Panc1 (cell line): Measurements from ENCODE around the gene MARK2. TPM values are rescaled to one million over a fixed set of nuclear protein-coding genes. Genes with fewer than 3 reads are reported as not detected.

Experiments
- ATAC-seq: fragments of 200-7000 bp; cut with Tn5 transposase; 2 replicates; pipeline ENCODE4 v1.9.1; 2020; ENCODE audit warnings: mild to moderate bottlenecking, moderate library complexity
- BruUV-seq: library from RNA; stranded (reverse); fragments of 400-500 nt; replicated peaks from 2 replicates; lab custom pipeline; 2021; lab: Mats Ljungman, UMichigan
- CTCF ChIA-PET: fragments of 300-600 bp; sonication (Branson Sonifier 250); formaldehyde crosslinking; loops from one replicate; lab custom pipeline; 2022; ENCODE audit warnings: antibody characterized with exemption; lab: Charles Lee
- POLR2A ChIA-PET: fragments of 300-600 bp; sonication (Branson Sonifier 250); formaldehyde crosslinking; loops from one replicate; lab custom pipeline; 2022; ENCODE audit warnings: antibody characterized with exemption; lab: Charles Lee
- DNase-seq: peaks from one replicate; pipeline ENCODE4 v3.0.0-alpha.2; 2010; ENCODE audit warnings: low read depth, low spot score
- H3K27ac ChIP-seq: 2 replicates; pipeline ENCODE4 v1.5.1; 2011; ENCODE audit warnings: mild to moderate bottlenecking, low read length, inconsistent platforms
- H3K27me3 ChIP-seq: fragments of 200-500 bp; sonication (Bioruptor generic); 2 replicates; pipeline ENCODE4 v1.6.0; 2014; ENCODE audit warnings: low read length, inconsistent platforms; ENCODE audit not compliant: control insufficient read depth, insufficient read depth
- H3K36me3 ChIP-seq: fragments of 200-500 bp; sonication (Bioruptor generic); 2 replicates; pipeline ENCODE4 v1.5.1; 2014; ENCODE audit warnings: inconsistent platforms, mild to moderate bottlenecking, low read length, moderate library complexity; ENCODE audit not compliant: control insufficient read depth, insufficient read depth
- H3K4me1 ChIP-seq: 2 replicates; pipeline ENCODE4 v1.5.1; 2011; ENCODE audit warnings: inconsistent platforms, mild to moderate bottlenecking, low read length, moderate library complexity; ENCODE audit not compliant: control insufficient read depth, insufficient read depth
- H3K4me3 ChIP-seq, 2 experiments: 2 replicates each; pipeline ENCODE4 v1.5.1; 2011 to 2012; ENCODE audit warnings: low read depth in 2 of 2, low read length in 2 of 2, mild to moderate bottlenecking in 2 of 2, inconsistent platforms in 1 of 2, moderate library complexity in 1 of 2
- H3K9me3 ChIP-seq: fragments of 200-500 bp; sonication (Bioruptor generic); 2 replicates; pipeline ENCODE4 v1.5.1; 2014; ENCODE audit warnings: low read depth, mild to moderate bottlenecking, inconsistent platforms, low read length, moderate library complexity; ENCODE audit not compliant: control insufficient read depth, insufficient read depth
- CTCF ChIP-seq: fragments of 450-650 bp; IDR thresholded peaks from 2 replicates; pipeline ENCODE4 v1.5.1; 2017; ENCODE audit warnings: mild to moderate bottlenecking
- POLR2AphosphoS5 ChIP-seq: IDR thresholded peaks from 2 replicates; pipeline ENCODE4 v1.6.1; 2012; ENCODE audit warnings: mild to moderate bottlenecking, low read depth, low read length, moderate library complexity
- REST ChIP-seq, 2 experiments: IDR thresholded peaks; 2 replicates each; pipeline ENCODE4 v1.6.1; 2011 to 2012; ENCODE audit warnings: low read depth in 2 of 2, control low read depth in 1 of 2, low read length in 1 of 2, mild to moderate bottlenecking in 1 of 2, moderate library complexity in 1 of 2; ENCODE audit not compliant: insufficient read depth in 1 of 2
- SIN3A ChIP-seq: IDR thresholded peaks from 2 replicates; pipeline ENCODE4 v1.6.1; 2012; ENCODE audit warnings: low read depth, mild to moderate bottlenecking, low read length, moderate library complexity, borderline replicate concordance; ENCODE audit not compliant: insufficient read depth
- TCF7L2 ChIP-seq: IDR thresholded peaks from 2 replicates; pipeline ENCODE4 v1.6.1; 2011; ENCODE audit warnings: mild to moderate bottlenecking, low read depth, low read length, inconsistent platforms
- in situ Hi-C: cut with HindIII; loops from 2 replicates; pipeline ENCODE4 v1.10.0; 2016; ENCODE audit warnings: low sequenced_read_pairs, low pct_unique_long_range_greater_than_20kb
- intact Hi-C: fragments of 100-400 bp; cut with micrococcal nuclease; formaldehyde crosslinking; loops from one replicate; pipeline ENCODE4 v1.10.0; 2022; ENCODE audit not compliant: unreplicated experiment
- total RNA-seq: library from RNA; stranded (reverse); gene quantifications from one replicate; pipeline ENCODE4 v1.2.1, GENCODE V29; 2021; ENCODE audit not compliant: unreplicated experiment

Gene MARK2
- total RNA-seq, 1 experiment from 2014 or later, result 41.1 TPM

- intact Hi-C loops, result no loop called here
These were observed 33.3 kb downstream of the MARK2 start for GRCh38 chr11:63871962-63872799.

GRCh38 chr11:63872800-63873197, 33.9 kb downstream of the MARK2 start:
- DNase-seq (no peak), ATAC-seq (no peak)
- H3K36me3 ChIP-seq, result no peaks in the 10 kb centered on the region
- intact Hi-C loops, result no loop called here
- H3K27me3 ChIP-seq, result no peaks in the 10 kb centered on the region
- POLR2A ChIA-PET, result no interaction called here
- no peaks in the 10 kb centered on the region for H3K9me3 ChIP-seq
- no peak overlapping the region for H3K27ac ChIP-seq
- TF ChIP-seq SIN3A, result no peak
- no peak for TF ChIP-seq POLR2AphosphoS5
- TF ChIP-seq TCF7L2, result no peak
- no TSS peak for BruUV-seq
- in situ Hi-C loops, result no loop called here
- no peak overlapping the region for H3K4me3 ChIP-seq
- peaks cover 32% of the 10 kb centered on the region for H3K4me1 ChIP-seq
- CTCF ChIA-PET, result no interaction called here

More at GRCh38 chr11:63871962-63872799, 33.3 kb downstream of the MARK2 start:
- ChIA-PET CTCF (no interaction called here), POLR2A (no interaction called here)
- Histone ChIP-seq H3K27me3 (no peaks in the 10 kb centered on the region), H3K4me3 (no peak overlapping the region), H3K36me3 (no peaks in the 10 kb centered on the region), H3K4me1 (peaks cover 32% of the 10 kb centered on the region), H3K9me3 (no peaks in the 10 kb centered on the region), H3K27ac (no peak overlapping the region)
- DNase-seq (peak; percentile 17), ATAC-seq (peak; percentile 88)
- BruUV-seq, result no TSS peak
- TF ChIP-seq POLR2AphosphoS5 (no peak), REST (IDR thresholded peaks at IDR 0.05; ENCODE audit: insufficient read depth in 1 of 2, low read depth in 2 of 2, low read length in 1 of 2) (no peak), TCF7L2 (no peak), SIN3A (no peak), CTCF (no peak)
- in situ Hi-C loops, result no loop called here

GRCh38 chr11:63873311-63873710, 34.4 kb downstream of the MARK2 start:
- Histone ChIP-seq H3K27me3 (no peaks in the 10 kb centered on the region), H3K4me3 (no peak overlapping the region), H3K36me3 (no peaks in the 10 kb centered on the region), H3K4me1 (peaks cover 32% of the 10 kb centered on the region), H3K9me3 (no peaks in the 10 kb centered on the region), H3K27ac (no peak overlapping the region)
- ATAC-seq, result no peak
- ChIA-PET POLR2A (no interaction called here), CTCF (no interaction called here)
- intact Hi-C loops, result no loop called here
- BruUV-seq, result no TSS peak
- TF ChIP-seq REST (IDR thresholded peaks at IDR 0.05; ENCODE audit: insufficient read depth in 1 of 2, low read depth in 2 of 2, low read length in 1 of 2) (no peak), CTCF (no peak), TCF7L2 (no peak), POLR2AphosphoS5 (no peak), SIN3A (no peak)
- no peak for DNase-seq
- in situ Hi-C loops, result no loop called here
